Parathyroid adenoma (tissue), 2 donors: ENCODE measurements around the gene PRR19.

Experiments
- H2AFZ ChIP-seq: fragments of 300-600 bp; sonication (generic); one replicate; pipeline ENCODE4 v1.7.0; 2017; ENCODE audit warnings: antibody characterized with exemption, mild to moderate bottlenecking
- H3K27ac ChIP-seq: fragments of 300-600 bp; sonication (generic); one replicate; pipeline ENCODE4 v1.7.0; 2017
- H3K27me3 ChIP-seq: fragments of 300-600 bp; sonication (generic); one replicate; pipeline ENCODE4 v1.7.0; 2017; ENCODE audit warnings: low read length; ENCODE audit not compliant: control insufficient read depth, insufficient read depth
- H3K36me3 ChIP-seq: fragments of 300-600 bp; sonication (generic); one replicate; pipeline ENCODE4 v1.7.0; 2017; ENCODE audit warnings: low read length; ENCODE audit not compliant: control insufficient read depth, insufficient read depth
- H3K4me1 ChIP-seq: fragments of 300-600 bp; sonication (generic); one replicate; pipeline ENCODE4 v1.7.0; 2017; ENCODE audit warnings: control low read depth
- H3K4me2 ChIP-seq: fragments of 300-600 bp; sonication (generic); one replicate; pipeline ENCODE4 v1.7.0; 2017; ENCODE audit warnings: low read length
- H3K4me3 ChIP-seq: fragments of 300-600 bp; sonication (generic); one replicate; pipeline ENCODE4 v1.7.0; 2017; ENCODE audit warnings: low read depth, low read length
- H3K79me2 ChIP-seq: fragments of 300-600 bp; sonication (generic); one replicate; pipeline ENCODE4 v1.7.0; 2017; ENCODE audit warnings: control low read depth
- H3K9ac ChIP-seq: fragments of 300-600 bp; sonication (generic); one replicate; pipeline ENCODE4 v1.7.0; 2017; ENCODE audit warnings: mild to moderate bottlenecking
- H3K9me3 ChIP-seq: fragments of 300-600 bp; sonication (generic); one replicate; pipeline ENCODE4 v1.7.0; 2017; ENCODE audit warnings: low read length; ENCODE audit not compliant: control insufficient read depth
- CTCF ChIP-seq: fragments of 300-600 bp; sonication (generic); IDR thresholded peaks from one replicate; pipeline ENCODE4 v1.7.0; 2017; ENCODE audit warnings: antibody characterized with exemption, mild to moderate bottlenecking
- donor health status: primary hyperparathyroidism.

PRR19 gene

GRCh38 chr19:42276284-42276683 is 25.6 kb upstream of the PRR19 start:
- Histone ChIP-seq H3K9ac (no peak overlapping the region), H3K4me3 (no peak overlapping the region), H3K27me3 (no peaks in the 10 kb centered on the region), H3K36me3 (no peaks in the 10 kb centered on the region), H2AFZ (no peak overlapping the region), H3K9me3 (no peaks in the 10 kb centered on the region), H3K4me1 (peaks cover 25% of the 10 kb centered on the region), H3K79me2 (peaks cover 50% of the 10 kb centered on the region), H3K27ac (no peak overlapping the region), H3K4me2 (no peak overlapping the region)
- no peak for TF ChIP-seq CTCF

GRCh38 chr19:42276821-42277220 is 25.1 kb upstream of the PRR19 start:
- H3K4me2 ChIP-seq = no peak overlapping the region
- H3K27ac ChIP-seq = no peak overlapping the region
- no peak for TF ChIP-seq CTCF
- H2AFZ ChIP-seq = no peak overlapping the region
- H3K4me3 ChIP-seq = no peak overlapping the region
- H3K9ac ChIP-seq = no peak overlapping the region
- no peaks in the 10 kb centered on the region for H3K36me3 ChIP-seq
- H3K79me2 ChIP-seq = peaks cover 46% of the 10 kb centered on the region
- H3K9me3 ChIP-seq = no peaks in the 10 kb centered on the region
- peaks cover 28% of the 10 kb centered on the region for H3K4me1 ChIP-seq
- H3K27me3 ChIP-seq = no peaks in the 10 kb centered on the region

- no peak overlapping the region for H3K4me3 ChIP-seq
- peaks cover 36% of the 10 kb centered on the region for H3K79me2 ChIP-seq
- peaks cover 37% of the 10 kb centered on the region for H3K4me1 ChIP-seq
- H3K4me2 ChIP-seq = peak overlapping the region; percentile 17
- TF ChIP-seq CTCF = no peak
- H3K9me3 ChIP-seq = no peaks in the 10 kb centered on the region
- H3K9ac ChIP-seq = no peak overlapping the region
- peak overlapping the region; percentile 46 for H3K27ac ChIP-seq
- H3K36me3 ChIP-seq = no peaks in the 10 kb centered on the region
- H3K27me3 ChIP-seq = no peaks in the 10 kb centered on the region
- no peak overlapping the region for H2AFZ ChIP-seq
These were observed 24.0 kb upstream of the PRR19 start for GRCh38 chr19:42277821-42278451.

GRCh38 chr19:42278452-42279154 is 23.3 kb upstream of the PRR19 start:
- Histone ChIP-seq H3K79me2 (peaks cover 31% of the 10 kb centered on the region), H2AFZ (no peak overlapping the region), H3K27ac (peak overlapping the region; percentile 46), H3K4me2 (peak overlapping the region; percentile 17), H3K9ac (no peak overlapping the region), H3K4me1 (peaks cover 41% of the 10 kb centered on the region), H3K27me3 (no peaks in the 10 kb centered on the region), H3K36me3 (no peaks in the 10 kb centered on the region), H3K4me3 (no peak overlapping the region), H3K9me3 (no peaks in the 10 kb centered on the region)
- no peak for TF ChIP-seq CTCF
